Osteoblast (primary cell): ENCODE results near the gene ELK4. TPM values are rescaled to one million over a fixed set of nuclear protein-coding genes. Genes with fewer than 3 reads are reported as not detected.

ENCODE experiments used
- DNase-seq: peaks from one replicate; pipeline ENCODE4 v3.0.0; 2011; ENCODE audit warnings: low spot score, mixed read lengths; ENCODE audit not compliant: insufficient read length; ENCODE audit errors: missing footprints
- H2AFZ ChIP-seq: 2 replicates; pipeline ENCODE4 v1.6.0; 2011; ENCODE audit warnings: mild to moderate bottlenecking, low read length
- H3K27ac ChIP-seq: 2 replicates; pipeline ENCODE4 v1.5.1; 2011; ENCODE audit warnings: mild to moderate bottlenecking, low read depth, low read length, moderate library complexity
- H3K27me3 ChIP-seq: 2 replicates; pipeline ENCODE4 v1.6.0; 2012; ENCODE audit warnings: mild to moderate bottlenecking, control low read depth, inconsistent platforms, low read length, moderate library complexity; ENCODE audit not compliant: insufficient read depth
- H3K36me3 ChIP-seq: 2 replicates; pipeline ENCODE4 v1.5.1; 2011; ENCODE audit warnings: mild to moderate bottlenecking, low read length, control low read depth, moderate library complexity; ENCODE audit not compliant: insufficient read depth
- H3K4me1 ChIP-seq: 2 replicates; pipeline ENCODE4 v1.5.1; 2011; ENCODE audit warnings: mild to moderate bottlenecking, low read length, control low read depth, moderate library complexity; ENCODE audit not compliant: insufficient read depth
- H3K4me2 ChIP-seq: 2 replicates; pipeline ENCODE4 v1.6.0; 2011; ENCODE audit warnings: mild to moderate bottlenecking, low read length; ENCODE audit not compliant: insufficient read depth
- H3K4me3 ChIP-seq: fragments of 200-600 bp; sonication (generic); 3 replicates; pipeline ENCODE4 v1.5.1; 2012; ENCODE audit warnings: mild to moderate bottlenecking, low read length, inconsistent platforms; ENCODE audit not compliant: insufficient read depth
- H3K79me2 ChIP-seq: 2 replicates; pipeline ENCODE4 v1.6.0; 2012; ENCODE audit warnings: mild to moderate bottlenecking, low read length, control low read depth, inconsistent platforms; ENCODE audit not compliant: insufficient read depth
- H3K9me3 ChIP-seq: 2 replicates; pipeline ENCODE4 v1.5.1; 2011; ENCODE audit warnings: low read depth, low read length, control low read depth
- H4K20me1 ChIP-seq: 2 replicates; pipeline ENCODE4 v1.6.0; 2012; ENCODE audit warnings: mild to moderate bottlenecking, low read length, control low read depth; ENCODE audit not compliant: insufficient read depth
- CTCF ChIP-seq: IDR thresholded peaks from 2 replicates; pipeline ENCODE4 v1.5.1; 2011; ENCODE audit warnings: mild to moderate bottlenecking, low read depth, low read length, moderate library complexity; ENCODE audit errors: extremely low read depth
- total RNA-seq: library from RNA; depleted of rRNA; stranded (reverse); fragments of >200 nt; gene quantifications from 2 replicates; pipeline ENCODE4 v1.2.3, GENCODE V29; 2012

Gene ELK4
- total RNA-seq, 1 donor = 27.1 TPM

- no peak for TF ChIP-seq CTCF
- Histone ChIP-seq H3K4me2 (no peak overlapping the region), H2AFZ (no peak overlapping the region), H3K79me2 (no peaks in the 10 kb centered on the region), H4K20me1 (no peaks in the 10 kb centered on the region), H3K4me1 (no peaks in the 10 kb centered on the region), H3K27ac (no peak overlapping the region), H3K27me3 (no peaks in the 10 kb centered on the region), H3K4me3 (no peak overlapping the region), H3K36me3 (no peaks in the 10 kb centered on the region), H3K9me3 (no peaks in the 10 kb centered on the region)
- DNase-seq = no peak
Measured at GRCh38 chr1:205663286-205663936, 31.6 kb upstream of the ELK4 start.

- no peak overlapping the region for H2AFZ ChIP-seq
- H3K27me3 ChIP-seq = no peaks in the 10 kb centered on the region
- TF ChIP-seq CTCF = no peak
- no peaks in the 10 kb centered on the region for H3K36me3 ChIP-seq
- no peak overlapping the region for H3K4me2 ChIP-seq
- H3K27ac ChIP-seq = no peak overlapping the region
- H3K9me3 ChIP-seq = no peaks in the 10 kb centered on the region
- H4K20me1 ChIP-seq = no peaks in the 10 kb centered on the region
- H3K79me2 ChIP-seq = no peaks in the 10 kb centered on the region
- no peak overlapping the region for H3K4me3 ChIP-seq
- H3K4me1 ChIP-seq = no peaks in the 10 kb centered on the region
- DNase-seq = no peak
Measured at GRCh38 chr1:205662791-205663190, 31.0 kb upstream of the ELK4 start.

- TF ChIP-seq CTCF = no peak
- Histone ChIP-seq H3K27me3 (no peaks in the 10 kb centered on the region), H3K4me3 (no peak overlapping the region), H3K27ac (no peak overlapping the region), H3K4me2 (no peak overlapping the region), H3K36me3 (no peaks in the 10 kb centered on the region), H3K79me2 (no peaks in the 10 kb centered on the region), H3K9me3 (no peaks in the 10 kb centered on the region), H2AFZ (no peak overlapping the region), H3K4me1 (no peaks in the 10 kb centered on the region), H4K20me1 (no peaks in the 10 kb centered on the region)
- DNase-seq = no peak
Measured at GRCh38 chr1:205662135-205662738, 30.4 kb upstream of the ELK4 start.

GRCh38 chr1:205661429-205662134, 29.8 kb upstream of the ELK4 start:
- Histone ChIP-seq H3K9me3 (no peaks in the 10 kb centered on the region), H3K4me1 (no peaks in the 10 kb centered on the region), H3K4me2 (no peak overlapping the region), H3K4me3 (no peak overlapping the region), H3K79me2 (no peaks in the 10 kb centered on the region), H2AFZ (no peak overlapping the region), H3K27ac (no peak overlapping the region), H3K36me3 (no peaks in the 10 kb centered on the region), H4K20me1 (no peaks in the 10 kb centered on the region), H3K27me3 (no peaks in the 10 kb centered on the region)
- no peak for DNase-seq
- TF ChIP-seq CTCF = no peak
